GM12878 (cell line): ENCODE measurements around the gene SETBP1. TPM values are rescaled to one million over a fixed set of nuclear protein-coding genes. Genes with fewer than 3 reads are reported as not detected.

Experiments used
- ATAC-seq: fragments of 200-7000 bp; cut with Tn5 transposase; 3 replicates; pipeline ENCODE4 v1.9.1; 2020; ENCODE audit warnings: mild to moderate bottlenecking, moderate library complexity
- BruUV-seq: library from RNA; stranded (reverse); fragments of 400-500 nt; replicated peaks from 2 replicates; lab custom pipeline; 2021; lab: Mats Ljungman, UMichigan
- CTCF ChIA-PET: fragments of 300-600 bp; sonication (Branson Sonifier 250); formaldehyde crosslinking; extraction: SDS; loops from one replicate; lab custom pipeline; 2021; ENCODE audit warnings: inconsistent platforms; lab: Yijun Ruan, JAX
- POLR2A ChIA-PET: fragments of 350-600 bp; formaldehyde crosslinking; extraction: SDS; loops from one replicate; lab custom pipeline; 2021; ENCODE audit warnings: inconsistent platforms; lab: Charles Lee
- RAD21 ChIA-PET: fragments of 300-600 bp; sonication (Branson Sonifier 250); formaldehyde crosslinking; loops from one replicate; lab custom pipeline; 2023; ENCODE audit warnings: antibody characterized with exemption; ENCODE audit not compliant: unreplicated experiment; lab: Charles Lee
- SMC1A ChIA-PET: fragments of 300-600 bp; sonication (Branson Sonifier 250); formaldehyde crosslinking; loops from one replicate; lab custom pipeline; 2023; ENCODE audit not compliant: unreplicated experiment, uncharacterized antibody; lab: Charles Lee
- DNase-seq: peaks from one replicate; pipeline ENCODE4 v3.0.0-alpha.2; 2011; ENCODE audit warnings: low read depth, low spot score
- FAIRE-seq: peaks from 3 replicates; lab custom pipeline; 2011; peaks lifted over from hg19 to GRCh38; lab: Jason Lieb, UNC
- H2AFZ ChIP-seq: 2 replicates; pipeline ENCODE4 v1.6.0; 2011; ENCODE audit warnings: low read depth, low read length, control low read depth; ENCODE audit not compliant: control insufficient read depth
- H3K27ac ChIP-seq: 2 replicates; pipeline ENCODE4 v1.5.1; 2011; ENCODE audit warnings: control low read depth; ENCODE audit not compliant: control insufficient read depth, insufficient read depth
- H3K27me3 ChIP-seq, 2 experiments: replicated peaks in 1 of 2; 2 replicates each; pipeline versions ENCODE4 v1.6.0 to v1.6.1; 2011; ENCODE audit warnings: low read length in 1 of 2; ENCODE audit not compliant: control insufficient read depth in 2 of 2, insufficient read depth in 2 of 2
- H3K36me3 ChIP-seq, 2 experiments: 2 replicates each; pipeline ENCODE4 v1.5.1; 2011; ENCODE audit warnings: low read length in 1 of 2; ENCODE audit not compliant: control insufficient read depth in 2 of 2, insufficient read depth in 2 of 2
- H3K4me1 ChIP-seq: 2 replicates; pipeline ENCODE4 v1.6.1; 2011; ENCODE audit warnings: mild to moderate bottlenecking, low read length, moderate library complexity, mixed read lengths; ENCODE audit not compliant: control insufficient read depth, insufficient read depth
- H3K4me2 ChIP-seq: 2 replicates; pipeline ENCODE4 v1.6.0; 2011; ENCODE audit warnings: control low read depth; ENCODE audit not compliant: control insufficient read depth, insufficient read depth
- H3K4me3 ChIP-seq: fragments of 200-600 bp; sonication (generic); 2 replicates; pipeline ENCODE4 v1.5.1; 2016
- H3K79me2 ChIP-seq: 2 replicates; pipeline ENCODE4 v1.6.0; 2011; ENCODE audit warnings: low read length; ENCODE audit not compliant: control insufficient read depth, insufficient read depth
- H3K9ac ChIP-seq: 2 replicates; pipeline ENCODE4 v1.8.0; 2011; ENCODE audit warnings: low read length, control low read depth, mixed read lengths; ENCODE audit not compliant: control insufficient read depth, insufficient read depth
- H3K9me3 ChIP-seq: replicated peaks from 3 replicates; pipeline ENCODE4 v1.5.1; 2011; ENCODE audit warnings: mild to moderate bottlenecking, low read length; ENCODE audit not compliant: control insufficient read depth, insufficient read depth
- H4K20me1 ChIP-seq: 2 replicates; pipeline ENCODE4 v1.6.0; 2011; ENCODE audit not compliant: control insufficient read depth, insufficient read depth
- ELK1 ChIP-seq: IDR thresholded peaks from 2 replicates; pipeline ENCODE4 v1.6.1; 2012; ENCODE audit warnings: low read depth, low read length, improper control_type of control experiment
- PAX8 ChIP-seq: fragments of 450-650 bp; IDR thresholded peaks from 2 replicates; pipeline ENCODE4 v1.6.1; 2017; ENCODE audit warnings: mild to moderate bottlenecking, moderate library complexity
- TARDBP ChIP-seq: IDR thresholded peaks from 2 replicates; pipeline ENCODE4 v1.6.1; 2016; ENCODE audit warnings: borderline replicate concordance
- WGBS: methylation state at CpG from one replicate; pipeline ENCODE4 v1.1.6; 2016; ENCODE audit warnings: low lambda C conversion rate; ENCODE audit not compliant: insufficient replicate concordance, insufficient coverage; ENCODE audit errors: missing lambda C conversion rate; 5-methylcytosine and 5-hydroxymethylcytosine counted together
- in situ Hi-C: fragments of 300-500 bp; cut with MboI; formaldehyde crosslinking; loops from 9 replicates; pipeline ENCODE4 v1.14.3; 2018; ENCODE audit warnings: mixed read lengths
- intact Hi-C: fragments of 100-400 bp; cut with micrococcal nuclease; formaldehyde crosslinking; loops from one replicate; pipeline ENCODE4 v1.14.2; 2022; ENCODE audit not compliant: unreplicated experiment
- polyA plus RNA-seq, 11 experiments: library from polyadenylated mRNA; depleted of rRNA in 4 of 11; unstranded in 6 of 11; stranded (reverse) in 5 of 11; fragments of >200 nt; fragmentation: Nextera tagmentation in 4 of 11; fragmentation: Illumina TruSeq in 1 of 11; extraction: Ambion mirVana in 4 of 11; extraction: Trizol in 1 of 11; gene quantifications; 1 replicate in 1 of 11; 2 replicates in 10 of 11; pipeline versions ENCODE4 v1.2.1 to v1.2.3, GENCODE V29; 2011 to 2016; ENCODE audit warnings: inconsistent platforms in 2 of 11, missing spikeins in 2 of 11, low read depth in 1 of 11
- total RNA-seq, 4 experiments: library from RNA; depleted of rRNA in 3 of 4; stranded (reverse); fragments of >200 nt in 3 of 4; fragmentation: Illumina TruSeq in 1 of 4; extraction: Trizol in 1 of 4; gene quantifications; 2 replicates each; pipeline versions ENCODE4 v1.2.1 to v1.2.3, GENCODE V29; 2013 to 2021
- TF ChIP-seq, protein P1 (sequence below): fragments of 450-650 bp; IDR thresholded peaks from 2 replicates; pipeline ENCODE4 v1.6.1; 2018; ENCODE audit warnings: borderline replicate concordance, mild to moderate bottlenecking; ENCODE audit not compliant: partially characterized antibody

Gene SETBP1
- total and polyA plus RNA-seq, 10 of the 15 experiments (the other 5 are each of a cell fraction or from before 2014, with no cell fraction given): 0.99 to 29.7 (median 8.3) TPM

- H4K20me1 ChIP-seq: no peaks in the 10 kb centered on the region
- no peaks in the 10 kb centered on the region for H3K36me3 ChIP-seq
- ChIA-PET RAD21 (interaction anchor here (1.2 kb wide), 1 partner anchor 33 kb away, joined by 3 read pairs; no protein-coding TSS in a partner anchor), POLR2A (no interaction called here), CTCF (interaction anchor here (1.9 kb wide), 1 partner anchor 13 kb away, joined by 7 read pairs; no protein-coding TSS in a partner anchor), SMC1A (interaction anchor here (0.9 to 1.7 kb wide), 5 partner anchors 12 to 63 kb away, joined by 3 to 4 read pairs (median 4); no protein-coding TSS in a partner anchor)
- peaks cover 4% of the 10 kb centered on the region for H3K4me1 ChIP-seq
- DNase-seq (no peak), ATAC-seq (no peak), FAIRE-seq (no peak)
- H3K9ac ChIP-seq: no peak overlapping the region
- no peak overlapping the region for H3K4me3 ChIP-seq
- H3K27ac ChIP-seq: no peak overlapping the region
- no peaks in the 10 kb centered on the region for H3K79me2 ChIP-seq
- WGBS: 0% methylated on average over 2 of the region's 2 CpGs
- BruUV-seq: no TSS peak
- no peak overlapping the region for H3K4me2 ChIP-seq
- no peaks in the 10 kb centered on the region for H3K27me3 ChIP-seq
- no peak overlapping the region for H2AFZ ChIP-seq
- no peaks in the 10 kb centered on the region for H3K9me3 ChIP-seq
- intact Hi-C loops: no loop called here
- TF ChIP-seq ELK1 (no peak), PAX8 (no peak), TARDBP (no peak)
- TF ChIP-seq, protein P1, sequence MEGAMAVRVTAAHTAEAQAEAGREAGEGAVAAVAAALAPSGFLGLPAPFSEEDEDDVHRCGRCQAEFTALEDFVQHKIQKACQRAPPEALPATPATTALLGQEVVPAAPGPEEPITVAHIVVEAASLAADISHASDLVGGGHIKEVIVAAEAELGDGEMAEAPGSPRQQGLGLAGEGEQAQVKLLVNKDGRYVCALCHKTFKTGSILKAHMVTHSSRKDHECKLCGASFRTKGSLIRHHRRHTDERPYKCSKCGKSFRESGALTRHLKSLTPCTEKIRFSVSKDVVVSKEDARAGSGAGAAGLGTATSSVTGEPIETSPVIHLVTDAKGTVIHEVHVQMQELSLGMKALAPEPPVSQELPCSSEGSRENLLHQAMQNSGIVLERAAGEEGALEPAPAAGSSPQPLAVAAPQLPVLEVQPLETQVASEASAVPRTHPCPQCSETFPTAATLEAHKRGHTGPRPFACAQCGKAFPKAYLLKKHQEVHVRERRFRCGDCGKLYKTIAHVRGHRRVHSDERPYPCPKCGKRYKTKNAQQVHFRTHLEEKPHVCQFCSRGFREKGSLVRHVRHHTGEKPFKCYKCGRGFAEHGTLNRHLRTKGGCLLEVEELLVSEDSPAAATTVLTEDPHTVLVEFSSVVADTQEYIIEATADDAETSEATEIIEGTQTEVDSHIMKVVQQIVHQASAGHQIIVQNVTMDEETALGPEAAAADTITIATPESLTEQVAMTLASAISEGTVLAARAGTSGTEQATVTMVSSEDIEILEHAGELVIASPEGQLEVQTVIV: no peak
- in situ Hi-C loops: no loop called here
Observed at GRCh38 chr18:44793194-44793593, 112.5 kb downstream of the SETBP1 start.
